ENCODE data around the gene RASSF5. TPM values are rescaled to one million over a fixed set of nuclear protein-coding genes. Genes with fewer than 3 reads are reported as not detected.

RASSF5 gene
- total and polyA plus RNA-seq, 9 of the 15 experiments (the other 6 are each of a cell fraction or from before 2014, with no cell fraction given), result 6.1 to 41.0 (median 25.2) TPM

DNA sequence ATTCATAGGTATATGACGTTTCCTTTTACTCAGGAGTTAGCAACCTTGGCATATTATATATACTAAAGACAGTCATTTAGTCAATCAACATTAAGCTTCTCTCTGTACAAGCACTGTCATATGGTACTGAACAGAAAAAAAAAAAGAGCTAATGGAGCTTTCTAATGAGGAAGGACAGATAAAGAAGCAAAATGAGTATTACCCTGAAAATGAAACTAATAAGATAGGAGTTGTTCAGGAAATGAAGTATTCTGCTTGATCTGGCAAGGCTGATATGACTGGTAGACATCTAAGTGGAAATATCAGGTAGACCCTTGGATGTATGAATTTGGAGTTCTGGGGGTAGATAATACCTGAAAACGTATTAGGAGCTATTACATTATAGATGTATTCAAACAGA, 41.4 kb upstream of the RASSF5 start:
- in situ Hi-C loops (cut with MboI) (no loop called here), intact Hi-C loops (cut with micrococcal nuclease) (no loop called here)
- Histone ChIP-seq H3K79me2 (ENCODE audit: control insufficient read depth, insufficient read depth, low read length) (no peaks in the 10 kb centered on the region), H3K9ac (ENCODE audit: insufficient read depth in 1 of 2, low read depth in 2 of 2, low read length in 2 of 2) (no peak overlapping the region), H3K4me1 (replicated peaks in 1 of 2; ENCODE audit: control insufficient read depth in 2 of 2, insufficient read depth in 2 of 2, low read length in 2 of 2) (peaks cover 28% of the 10 kb centered on the region in 2 experiments), H3K9me3 (replicated peaks; ENCODE audit: control insufficient read depth, insufficient read depth, low read depth, low read length) (no peaks in the 10 kb centered on the region), H3K4me2 (ENCODE audit: insufficient read depth, low read length) (no peak overlapping the region), H2AFZ (ENCODE audit: low read depth, low read length) (no peak overlapping the region), H3K9me1 (ENCODE audit: control insufficient read depth, insufficient read depth, low read length) (no peaks in the 10 kb centered on the region), H3K27me3 (ENCODE audit: control insufficient read depth in 2 of 2, insufficient read depth in 2 of 2, low read length in 2 of 2) (peaks cover 0 to 4% of the 10 kb centered on the region in 2 experiments; a peak in 2 of 5 replicates), H3K36me3 (ENCODE audit: control insufficient read depth, insufficient read depth, low read length) (peaks cover 7% of the 10 kb centered on the region; the same call in 1 of the 3 replicates), H3K27ac (ENCODE audit: extremely low read depth, low read depth, low read length) (no peak overlapping the region), H4K20me1 (replicated peaks; ENCODE audit: control insufficient read depth, insufficient read depth, low read length) (no peaks in the 10 kb centered on the region), H3K4me3 (no peak overlapping the region)
- CTCF ChIA-PET (ENCODE audit: low intra/inter-chr PET ratio), result no interaction called here
- DNase-seq (ENCODE audit: extremely low read depth in 1 of 4, low spot score in 3 of 4), result no peak
- no peak for FAIRE-seq
- POLR2A ChIA-PET, result interaction anchor here (0.6 to 1.2 kb wide), 4 partner anchors 20 to 452 kb away, joined by 3 to 4 read pairs (median 3); no protein-coding TSS in a partner anchor
- no TSS peak for BruUV-seq (replicated peaks)
- ATAC-seq, result no peak
- no peak for TF ChIP-seq ZZZ3 (IDR thresholded peaks at IDR 0.05)
- TF ChIP-seq, protein P1, sequence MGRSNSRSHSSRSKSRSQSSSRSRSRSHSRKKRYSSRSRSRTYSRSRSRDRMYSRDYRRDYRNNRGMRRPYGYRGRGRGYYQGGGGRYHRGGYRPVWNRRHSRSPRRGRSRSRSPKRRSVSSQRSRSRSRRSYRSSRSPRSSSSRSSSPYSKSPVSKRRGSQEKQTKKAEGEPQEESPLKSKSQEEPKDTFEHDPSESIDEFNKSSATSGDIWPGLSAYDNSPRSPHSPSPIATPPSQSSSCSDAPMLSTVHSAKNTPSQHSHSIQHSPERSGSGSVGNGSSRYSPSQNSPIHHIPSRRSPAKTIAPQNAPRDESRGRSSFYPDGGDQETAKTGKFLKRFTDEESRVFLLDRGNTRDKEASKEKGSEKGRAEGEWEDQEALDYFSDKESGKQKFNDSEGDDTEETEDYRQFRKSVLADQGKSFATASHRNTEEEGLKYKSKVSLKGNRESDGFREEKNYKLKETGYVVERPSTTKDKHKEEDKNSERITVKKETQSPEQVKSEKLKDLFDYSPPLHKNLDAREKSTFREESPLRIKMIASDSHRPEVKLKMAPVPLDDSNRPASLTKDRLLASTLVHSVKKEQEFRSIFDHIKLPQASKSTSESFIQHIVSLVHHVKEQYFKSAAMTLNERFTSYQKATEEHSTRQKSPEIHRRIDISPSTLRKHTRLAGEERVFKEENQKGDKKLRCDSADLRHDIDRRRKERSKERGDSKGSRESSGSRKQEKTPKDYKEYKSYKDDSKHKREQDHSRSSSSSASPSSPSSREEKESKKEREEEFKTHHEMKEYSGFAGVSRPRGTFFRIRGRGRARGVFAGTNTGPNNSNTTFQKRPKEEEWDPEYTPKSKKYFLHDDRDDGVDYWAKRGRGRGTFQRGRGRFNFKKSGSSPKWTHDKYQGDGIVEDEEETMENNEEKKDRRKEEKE (IDR thresholded peaks at IDR 0.05; ENCODE audit: borderline replicate concordance in 1 of 2, control insufficient read depth in 1 of 2, low read depth in 2 of 2, low read length in 1 of 2), result no peak
- no peak for TF ChIP-seq NELFE (IDR thresholded peaks at IDR 0.05; ENCODE audit: insufficient read depth, insufficient read length)
- no peak for TF ChIP-seq BCL6 (CRISPR knock-in tag; IDR thresholded peaks at IDR 0.05)
- TF ChIP-seq, protein P2, sequence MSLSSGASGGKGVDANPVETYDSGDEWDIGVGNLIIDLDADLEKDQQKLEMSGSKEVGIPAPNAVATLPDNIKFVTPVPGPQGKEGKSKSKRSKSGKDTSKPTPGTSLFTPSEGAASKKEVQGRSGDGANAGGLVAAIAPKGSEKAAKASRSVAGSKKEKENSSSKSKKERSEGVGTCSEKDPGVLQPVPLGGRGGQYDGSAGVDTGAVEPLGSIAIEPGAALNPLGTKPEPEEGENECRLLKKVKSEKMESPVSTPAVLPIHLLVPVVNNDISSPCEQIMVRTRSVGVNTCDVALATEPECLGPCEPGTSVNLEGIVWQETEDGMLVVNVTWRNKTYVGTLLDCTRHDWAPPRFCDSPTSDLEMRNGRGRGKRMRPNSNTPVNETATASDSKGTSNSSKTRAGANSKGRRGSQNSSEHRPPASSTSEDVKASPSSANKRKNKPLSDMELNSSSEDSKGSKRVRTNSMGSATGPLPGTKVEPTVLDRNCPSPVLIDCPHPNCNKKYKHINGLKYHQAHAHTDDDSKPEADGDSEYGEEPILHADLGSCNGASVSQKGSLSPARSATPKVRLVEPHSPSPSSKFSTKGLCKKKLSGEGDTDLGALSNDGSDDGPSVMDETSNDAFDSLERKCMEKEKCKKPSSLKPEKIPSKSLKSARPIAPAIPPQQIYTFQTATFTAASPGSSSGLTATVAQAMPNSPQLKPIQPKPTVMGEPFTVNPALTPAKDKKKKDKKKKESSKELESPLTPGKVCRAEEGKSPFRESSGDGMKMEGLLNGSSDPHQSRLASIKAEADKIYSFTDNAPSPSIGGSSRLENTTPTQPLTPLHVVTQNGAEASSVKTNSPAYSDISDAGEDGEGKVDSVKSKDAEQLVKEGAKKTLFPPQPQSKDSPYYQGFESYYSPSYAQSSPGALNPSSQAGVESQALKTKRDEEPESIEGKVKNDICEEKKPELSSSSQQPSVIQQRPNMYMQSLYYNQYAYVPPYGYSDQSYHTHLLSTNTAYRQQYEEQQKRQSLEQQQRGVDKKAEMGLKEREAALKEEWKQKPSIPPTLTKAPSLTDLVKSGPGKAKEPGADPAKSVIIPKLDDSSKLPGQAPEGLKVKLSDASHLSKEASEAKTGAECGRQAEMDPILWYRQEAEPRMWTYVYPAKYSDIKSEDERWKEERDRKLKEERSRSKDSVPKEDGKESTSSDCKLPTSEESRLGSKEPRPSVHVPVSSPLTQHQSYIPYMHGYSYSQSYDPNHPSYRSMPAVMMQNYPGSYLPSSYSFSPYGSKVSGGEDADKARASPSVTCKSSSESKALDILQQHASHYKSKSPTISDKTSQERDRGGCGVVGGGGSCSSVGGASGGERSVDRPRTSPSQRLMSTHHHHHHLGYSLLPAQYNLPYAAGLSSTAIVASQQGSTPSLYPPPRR (CRISPR knock-in tag; IDR thresholded peaks at IDR 0.05; ENCODE audit: borderline replicate concordance), result no peak
- TF ChIP-seq FIP1L1 (IDR thresholded peaks at IDR 0.05; ENCODE audit: low read depth, low read length, poor library complexity, severe bottlenecking), result no peak
- WGBS (ENCODE audit: insufficient coverage, low coverage, missing lambda C conversion rate), result 12% methylated on average over 2 of the region's 2 CpGs

Measured in K562 (cell line).